GM23338 (cell line): ENCODE results near the gene SULT1C3. TPM values are rescaled to one million over a fixed set of nuclear protein-coding genes. Genes with fewer than 3 reads are reported as not detected.

ENCODE experiments used
- ATAC-seq: fragments of 200-7000 bp; cut with Tn5 transposase; 3 replicates; pipeline ENCODE4 v1.9.1; 2020
- DNase-seq: peaks from one replicate; pipeline ENCODE4 v3.0.0-alpha.2; 2015; ENCODE audit warnings: low spot score
- H2AFZ ChIP-seq: fragments of 200-600 bp; sonication (generic); 2 replicates; pipeline ENCODE4 v1.8.0; 2016; ENCODE audit warnings: antibody characterized with exemption, mild to moderate bottlenecking, moderate library complexity
- H3F3A ChIP-seq: fragments of 200-600 bp; sonication (generic); replicated peaks from 2 replicates; pipeline ENCODE4 v1.8.0; 2017; ENCODE audit warnings: antibody characterized with exemption, mixed run types, low read depth
- H3K27ac ChIP-seq: fragments of 200-600 bp; sonication (generic); 2 replicates; pipeline ENCODE4 v1.6.1; 2016; ENCODE audit warnings: low read depth
- H3K27me3 ChIP-seq: fragments of 200-600 bp; sonication (generic); 2 replicates; pipeline ENCODE4 v1.8.0; 2016; ENCODE audit warnings: mild to moderate bottlenecking, mixed run types, moderate library complexity; ENCODE audit not compliant: insufficient read depth
- H3K36me3 ChIP-seq: fragments of 200-600 bp; sonication (generic); 2 replicates; pipeline ENCODE4 v1.8.0; 2016; ENCODE audit warnings: mild to moderate bottlenecking; ENCODE audit not compliant: insufficient read depth
- H3K4me1 ChIP-seq: fragments of 200-600 bp; sonication (generic); 2 replicates; pipeline ENCODE4 v1.8.0; 2016; ENCODE audit warnings: mild to moderate bottlenecking, moderate library complexity; ENCODE audit not compliant: insufficient read depth
- H3K4me2 ChIP-seq: fragments of 200-600 bp; sonication (generic); 2 replicates; pipeline ENCODE4 v1.7.1; 2017; ENCODE audit warnings: mixed run types
- H3K4me3 ChIP-seq: fragments of 200-600 bp; sonication (generic); 2 replicates; pipeline ENCODE4 v1.6.1; 2016; ENCODE audit warnings: mixed run types
- H3K79me2 ChIP-seq: fragments of 200-600 bp; sonication (generic); replicated peaks from 2 replicates; pipeline ENCODE4 v1.8.0; 2017; ENCODE audit warnings: mild to moderate bottlenecking; ENCODE audit not compliant: insufficient read depth
- H3K9me2 ChIP-seq: fragments of 200-600 bp; sonication (generic); 2 replicates; pipeline ENCODE4 v1.8.0; 2017; ENCODE audit not compliant: insufficient read depth
- H4K20me1 ChIP-seq: fragments of 200-600 bp; sonication (generic); replicated peaks from 2 replicates; pipeline ENCODE4 v1.8.0; 2017; ENCODE audit warnings: mild to moderate bottlenecking; ENCODE audit not compliant: insufficient read depth
- H3K27ac Mint-ChIP-seq: 2 replicates; pipeline ENCODE4 v1.8.0; 2020; ENCODE audit warnings: inconsistent platforms, mild to moderate bottlenecking, moderate library complexity, mixed read lengths
- H3K27me3 Mint-ChIP-seq: 3 replicates; pipeline ENCODE4 v1.8.0; 2022; ENCODE audit warnings: low read depth, mild to moderate bottlenecking, moderate library complexity, mixed read lengths, inconsistent platforms; ENCODE audit not compliant: insufficient read depth, poor library complexity
- H3K36me3 Mint-ChIP-seq: 3 replicates; pipeline ENCODE4 v1.8.0; 2021; ENCODE audit warnings: low read depth, mild to moderate bottlenecking, inconsistent platforms, moderate library complexity, mixed read lengths
- H3K4me1 Mint-ChIP-seq: 3 replicates; pipeline ENCODE4 v1.8.0; 2020; ENCODE audit warnings: mild to moderate bottlenecking, inconsistent platforms, mixed read lengths
- H3K4me3 Mint-ChIP-seq: 3 replicates; pipeline ENCODE4 v1.8.0; 2021; ENCODE audit warnings: moderate library complexity, mild to moderate bottlenecking, inconsistent platforms, mixed read lengths
- H3K9me3 Mint-ChIP-seq: 3 replicates; pipeline ENCODE4 v1.8.0; 2020; ENCODE audit warnings: moderate library complexity, mild to moderate bottlenecking, inconsistent platforms, mixed read lengths
- CREB1 ChIP-seq: fragments of 250-450 bp; sonication (Bioruptor Pico); IDR thresholded peaks from 2 replicates; pipeline ENCODE4 v1.5.0; 2020; ENCODE audit warnings: low read depth, mild to moderate bottlenecking, moderate library complexity
- CTCF ChIP-seq, 2 experiments: fragments of 200-600 bp in 1 of 2; sonication (generic) in 1 of 2; conservative IDR thresholded peaks; 2 replicates each; pipeline versions ENCODE4 v1.5.1 to v1.6.1; 2016 to 2017; ENCODE audit warnings: antibody characterized with exemption in 2 of 2, low read depth in 2 of 2, mild to moderate bottlenecking in 2 of 2, moderate library complexity in 1 of 2
- ETS1 ChIP-seq: IDR thresholded peaks from 2 replicates; pipeline ENCODE4 v1.6.1; 2016; ENCODE audit warnings: antibody characterized with exemption
- EZH2 ChIP-seq: fragments of 200-600 bp; sonication (generic); IDR thresholded peaks from one replicate; pipeline ENCODE4 v1.8.0; 2017; ENCODE audit warnings: antibody characterized with exemption, mild to moderate bottlenecking, low read depth; ENCODE audit not compliant: unreplicated experiment
- EZH2phosphoT487 ChIP-seq: fragments of 200-600 bp; sonication (generic); IDR thresholded peaks from one replicate; pipeline ENCODE4 v1.8.1; 2018; ENCODE audit warnings: antibody characterized with exemption; ENCODE audit not compliant: unreplicated experiment
- JUNB ChIP-seq: IDR thresholded peaks from one replicate; pipeline ENCODE4 v1.6.1; 2016; ENCODE audit warnings: antibody characterized with exemption; ENCODE audit not compliant: unreplicated experiment
- NANOG ChIP-seq: IDR thresholded peaks from 2 replicates; pipeline ENCODE4 v1.6.1; 2016; ENCODE audit warnings: antibody characterized with exemption, borderline replicate concordance
- POLR2AphosphoS5 ChIP-seq: IDR thresholded peaks from 2 replicates; pipeline ENCODE4 v1.6.1; 2016; ENCODE audit warnings: antibody characterized with exemption, low read depth
- REST ChIP-seq: IDR thresholded peaks from one replicate; pipeline ENCODE4 v1.6.1; 2018; ENCODE audit warnings: antibody characterized with exemption; ENCODE audit not compliant: unreplicated experiment
- STAT1 ChIP-seq: IDR thresholded peaks from one replicate; pipeline ENCODE4 v1.6.1; 2016; ENCODE audit warnings: antibody characterized with exemption; ENCODE audit not compliant: unreplicated experiment
- ZNF331 ChIP-seq: fragments of 250-450 bp; sonication (Bioruptor Pico); IDR thresholded peaks from 2 replicates; pipeline ENCODE4 v1.5.0; 2020; ENCODE audit warnings: low read depth, mild to moderate bottlenecking, moderate library complexity
- ZNF462 ChIP-seq: fragments of 250-450 bp; sonication (Bioruptor Pico); IDR thresholded peaks from 2 replicates; pipeline ENCODE4 v1.5.0; 2020; ENCODE audit warnings: mild to moderate bottlenecking, moderate library complexity
- polyA plus RNA-seq: library from polyadenylated mRNA; unstranded; fragments of >200 nt; fragmentation: Nextera tagmentation; extraction: Ambion mirVana; gene quantifications from 2 replicates; pipeline ENCODE4 v1.2.1, GENCODE V29; 2016
- total RNA-seq: library from RNA; depleted of rRNA; stranded (reverse); fragments of >200 nt; shearing (Covaris generic); gene quantifications from 2 replicates; pipeline ENCODE4 v1.2.3, GENCODE V29; 2014

Gene SULT1C3
- total and polyA plus RNA-seq, 2 experiments from 2014 or later, result not detected

GRCh38 chr2:108226564-108226963 lies 13.2 kb upstream of the SULT1C3 start (continued):
- no peak for TF ChIP-seq EZH2phosphoT487
- no peak for TF ChIP-seq NANOG
- TF ChIP-seq POLR2AphosphoS5, result no peak
- no peak for TF ChIP-seq JUNB
- TF ChIP-seq ZNF331 (CRISPR knock-in tag), result no peak
- TF ChIP-seq CREB1 (CRISPR knock-in tag), result no peak
- no peak for TF ChIP-seq STAT1
- no peak for TF ChIP-seq EZH2

- no peak overlapping the region for H3K4me2 ChIP-seq
- Mint-ChIP-seq H3K9me3 (peaks cover 52% of the 10 kb centered on the region), H3K4me3 (no peak overlapping the region), H3K27ac (no peak overlapping the region), H3K36me3 (peaks cover 21% of the 10 kb centered on the region), H3K4me1 (no peaks in the 10 kb centered on the region), H3K27me3 (peaks cover 3% of the 10 kb centered on the region)
- no peak overlapping the region for H2AFZ ChIP-seq
- no peak overlapping the region for H3K4me3 ChIP-seq
- DNase-seq, result no peak
- H3K79me2 ChIP-seq, result no peaks in the 10 kb centered on the region
- H3K27ac ChIP-seq, result no peak overlapping the region
- TF ChIP-seq CTCF (conservative IDR thresholded peaks at IDR 0.05; ENCODE audit: low read depth in 2 of 2) (no peak), EZH2phosphoT487 (no peak), NANOG (no peak), ZNF462 (CRISPR knock-in tag) (no peak), ZNF331 (CRISPR knock-in tag) (no peak), JUNB (no peak), REST (no peak), POLR2AphosphoS5 (no peak), STAT1 (no peak), ETS1 (no peak), CREB1 (CRISPR knock-in tag) (no peak)
- no peaks in the 10 kb centered on the region for H3F3A ChIP-seq
- H3K9me2 ChIP-seq, result peaks cover 17% of the 10 kb centered on the region
- no peaks in the 10 kb centered on the region for H4K20me1 ChIP-seq
- no peaks in the 10 kb centered on the region for H3K27me3 ChIP-seq
- H3K4me1 ChIP-seq, result no peaks in the 10 kb centered on the region
- no peak for ATAC-seq
- no peaks in the 10 kb centered on the region for H3K36me3 ChIP-seq
Observed at GRCh38 chr2:108228006-108228405, 11.8 kb upstream of the SULT1C3 start.
